Jurkat, Clone E6-1 (cell line): ENCODE data around the gene CAAP1.
"Not testable (repeated sequence)": the region's sequence is repeated elsewhere in the genome, so short reads cannot be mapped to it uniquely, and the experiment has no call there.

Source experiments
- DNase-seq: peaks from one replicate; pipeline ENCODE4 v3.0.0-alpha.2; 2011; ENCODE audit warnings: low read depth, low spot score
- H3K4me3 ChIP-seq: 2 replicates; pipeline ENCODE4 v1.5.1; 2011; ENCODE audit warnings: mild to moderate bottlenecking, low read length, control low read depth, moderate library complexity

Gene CAAP1

GRCh38 chr9:26863074-26863473 is 29.5 kb downstream of the CAAP1 start:
- H3K4me3 ChIP-seq = no peak overlapping the region
- DNase-seq = no peak

- no peak overlapping the region for H3K4me3 ChIP-seq
- peak; percentile 38 for DNase-seq
These were observed 36.1 kb downstream of the CAAP1 start for GRCh38 chr9:26856413-26857032.

GRCh38 chr9:26850995-26851394 is 41.6 kb downstream of the CAAP1 start:
- DNase-seq = no peak
- H3K4me3 ChIP-seq = no peak overlapping the region

GRCh38 chr9:26833792-26834191 is 58.8 kb downstream of the CAAP1 start:
- no peak for DNase-seq
- no peak overlapping the region for H3K4me3 ChIP-seq

GRCh38 chr9:26828391-26828955 is 64.1 kb downstream of the CAAP1 start:
- not testable (repeated sequence) for H3K4me3 ChIP-seq, DNase-seq

GRCh38 chr9:26814799-26815198 is 77.8 kb downstream of the CAAP1 start:
- DNase-seq = no peak

GRCh38 chr9:26813247-26813646 is 79.4 kb downstream of the CAAP1 start:
- DNase-seq = no peak
- H3K4me3 ChIP-seq = no peak overlapping the region

More at GRCh38 chr9:26814799-26815198, 77.8 kb downstream of the CAAP1 start:
- no peak overlapping the region for H3K4me3 ChIP-seq

GRCh38 chr9:26812217-26812616 is 80.4 kb downstream of the CAAP1 start:
- no peak overlapping the region for H3K4me3 ChIP-seq
- DNase-seq = no peak

- no peak overlapping the region for H3K4me3 ChIP-seq
- no peak for DNase-seq
These were observed 81.5 kb downstream of the CAAP1 start for GRCh38 chr9:26811106-26811505.

- H3K4me3 ChIP-seq = no peak overlapping the region
- DNase-seq = no peak
These were observed 82.8 kb downstream of the CAAP1 start for GRCh38 chr9:26809795-26810194.

- DNase-seq = no peak
- no peak overlapping the region for H3K4me3 ChIP-seq
These were observed 85.4 kb downstream of the CAAP1 start for GRCh38 chr9:26807161-26807560.

GRCh38 chr9:26802921-26803320 is 89.7 kb downstream of the CAAP1 start:
- no peak overlapping the region for H3K4me3 ChIP-seq
- no peak for DNase-seq

- no peak for DNase-seq
- no peak overlapping the region for H3K4me3 ChIP-seq
These were observed 90.8 kb downstream of the CAAP1 start for GRCh38 chr9:26801772-26802171.

GRCh38 chr9:26800322-26800721 is 92.3 kb downstream of the CAAP1 start:
- H3K4me3 ChIP-seq = no peak overlapping the region

GRCh38 chr9:26791274-26791673 is 101.3 kb downstream of the CAAP1 start:
- DNase-seq = no peak
- H3K4me3 ChIP-seq = no peak overlapping the region

More at GRCh38 chr9:26800322-26800721, 92.3 kb downstream of the CAAP1 start:
- no peak for DNase-seq
